SK-N-SH treated with all-trans-retinoic acid at 6 μM for 48 hours (cell line): ENCODE data around the gene PCNP.

Experiments used
- ARNTL ChIP-seq: fragments of 450-650 bp; formaldehyde crosslinking; IDR thresholded peaks from 2 replicates; pipeline ENCODE4 v1.5.0; 2020; ENCODE audit warnings: low read depth, mild to moderate bottlenecking, moderate library complexity, borderline replicate concordance
- ZFP30 ChIP-seq: fragments of 450-650 bp; formaldehyde crosslinking; IDR thresholded peaks from 2 replicates; pipeline ENCODE4 v1.5.0; 2022; ENCODE audit warnings: mild to moderate bottlenecking, moderate library complexity
- ZNF70 ChIP-seq: fragments of 450-650 bp; formaldehyde crosslinking; IDR thresholded peaks from 2 replicates; pipeline ENCODE4 v1.5.0; 2020; ENCODE audit warnings: mild to moderate bottlenecking, moderate library complexity
- TF ChIP-seq, protein P1 (sequence below): fragments of 250-450 bp; sonication (Bioruptor Pico); IDR thresholded peaks from 2 replicates; pipeline ENCODE4 v1.5.1; 2020; ENCODE audit warnings: low read depth, mild to moderate bottlenecking, moderate library complexity
- TF ChIP-seq, protein P2 (sequence below): fragments of 250-450 bp; sonication (Bioruptor Pico); IDR thresholded peaks from 2 replicates; pipeline ENCODE4 v1.8.0; 2020; ENCODE audit warnings: mild to moderate bottlenecking, moderate library complexity, borderline replicate concordance

DNA sequence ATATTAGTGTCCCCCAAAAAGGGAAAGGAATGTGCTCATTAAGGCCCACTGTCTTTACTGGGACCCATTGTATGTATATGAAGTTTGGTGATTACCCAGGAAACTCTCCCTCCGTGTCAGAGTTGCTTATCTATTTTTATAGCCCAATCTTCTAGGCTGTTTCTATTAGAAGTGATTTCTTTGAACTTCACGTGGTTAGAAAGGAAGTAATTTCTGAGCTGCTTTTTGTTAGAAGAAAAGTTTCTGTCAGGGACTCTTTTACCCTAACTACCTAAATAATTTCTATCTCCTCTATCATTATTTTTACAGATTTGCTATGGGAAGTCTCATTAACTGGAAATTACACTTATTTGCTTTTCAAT lies 43.3 kb upstream of the PCNP start:
- TF ChIP-seq ZNF70 (no peak), ZFP30 (CRISPR knock-in tag) (no peak), ARNTL (CRISPR knock-in tag) (no peak)
- TF ChIP-seq, protein P1, sequence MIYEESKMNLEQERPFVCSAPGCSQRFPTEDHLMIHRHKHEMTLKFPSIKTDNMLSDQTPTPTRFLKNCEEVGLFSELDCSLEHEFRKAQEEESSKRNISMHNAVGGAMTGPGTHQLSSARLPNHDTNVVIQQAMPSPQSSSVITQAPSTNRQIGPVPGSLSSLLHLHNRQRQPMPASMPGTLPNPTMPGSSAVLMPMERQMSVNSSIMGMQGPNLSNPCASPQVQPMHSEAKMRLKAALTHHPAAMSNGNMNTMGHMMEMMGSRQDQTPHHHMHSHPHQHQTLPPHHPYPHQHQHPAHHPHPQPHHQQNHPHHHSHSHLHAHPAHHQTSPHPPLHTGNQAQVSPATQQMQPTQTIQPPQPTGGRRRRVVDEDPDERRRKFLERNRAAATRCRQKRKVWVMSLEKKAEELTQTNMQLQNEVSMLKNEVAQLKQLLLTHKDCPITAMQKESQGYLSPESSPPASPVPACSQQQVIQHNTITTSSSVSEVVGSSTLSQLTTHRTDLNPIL (CRISPR knock-in tag) = no peak
- TF ChIP-seq, protein P2, sequence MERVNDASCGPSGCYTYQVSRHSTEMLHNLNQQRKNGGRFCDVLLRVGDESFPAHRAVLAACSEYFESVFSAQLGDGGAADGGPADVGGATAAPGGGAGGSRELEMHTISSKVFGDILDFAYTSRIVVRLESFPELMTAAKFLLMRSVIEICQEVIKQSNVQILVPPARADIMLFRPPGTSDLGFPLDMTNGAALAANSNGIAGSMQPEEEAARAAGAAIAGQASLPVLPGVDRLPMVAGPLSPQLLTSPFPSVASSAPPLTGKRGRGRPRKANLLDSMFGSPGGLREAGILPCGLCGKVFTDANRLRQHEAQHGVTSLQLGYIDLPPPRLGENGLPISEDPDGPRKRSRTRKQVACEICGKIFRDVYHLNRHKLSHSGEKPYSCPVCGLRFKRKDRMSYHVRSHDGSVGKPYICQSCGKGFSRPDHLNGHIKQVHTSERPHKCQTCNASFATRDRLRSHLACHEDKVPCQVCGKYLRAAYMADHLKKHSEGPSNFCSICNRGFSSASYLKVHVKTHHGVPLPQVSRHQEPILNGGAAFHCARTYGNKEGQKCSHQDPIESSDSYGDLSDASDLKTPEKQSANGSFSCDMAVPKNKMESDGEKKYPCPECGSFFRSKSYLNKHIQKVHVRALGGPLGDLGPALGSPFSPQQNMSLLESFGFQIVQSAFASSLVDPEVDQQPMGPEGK (CRISPR knock-in tag) = no peak
